GM21717 (cell line): Measurements from ENCODE around the gene HSPG2.
A peak's percentile ranks its signal among the peaks of the same experiment; 100 is the strongest.
"Not testable (repeated sequence)": the region's sequence is repeated elsewhere in the genome, so short reads cannot be mapped to it uniquely, and the experiment has no call there.

Experiments used
- ATAC-seq: cut with Tn5 transposase; IDR thresholded peaks from one replicate; pipeline ENCODE4 v1.9.1; 2021; ENCODE audit warnings: mild to moderate bottlenecking, moderate library complexity; ENCODE audit not compliant: unreplicated experiment

The HSPG2 gene

GRCh38 chr1:21956720-21957552, 19.8 kb upstream of the HSPG2 start:
- ATAC-seq: no peak

- ATAC-seq: no peak
Measured at GRCh38 chr1:21955501-21956281, 18.6 kb upstream of the HSPG2 start.

- ATAC-seq: no peak
Measured at GRCh38 chr1:21955058-21955457, 17.9 kb upstream of the HSPG2 start.

- no peak for ATAC-seq
Measured at GRCh38 chr1:21952786-21953520, 15.8 kb upstream of the HSPG2 start.

GRCh38 chr1:21951226-21951870, 14.2 kb upstream of the HSPG2 start:
- ATAC-seq: no peak

- no peak for ATAC-seq
Measured at GRCh38 chr1:21950734-21951133, 13.6 kb upstream of the HSPG2 start.

GRCh38 chr1:21946836-21947587, 9.9 kb upstream of the HSPG2 start:
- ATAC-seq: no peak

GRCh38 chr1:21944733-21945073, 7.6 kb upstream of the HSPG2 start:
- ATAC-seq: no peak

GRCh38 chr1:21942959-21943640, 6.0 kb upstream of the HSPG2 start:
- ATAC-seq: not testable (repeated sequence)

GRCh38 chr1:21942464-21942863, 5.4 kb upstream of the HSPG2 start:
- ATAC-seq: no peak

GRCh38 chr1:21941370-21941769, 4.3 kb upstream of the HSPG2 start:
- ATAC-seq: no peak

GRCh38 chr1:21940492-21940891, 3.4 kb upstream of the HSPG2 start:
- no peak for ATAC-seq

- no peak for ATAC-seq
Measured at GRCh38 chr1:21939650-21940374, 2.7 kb upstream of the HSPG2 start.

GRCh38 chr1:21938732-21939538, 1.8 kb upstream of the HSPG2 start:
- ATAC-seq: no peak

- peak; percentile 49 for ATAC-seq
Measured at GRCh38 chr1:21937372-21938121, 437 bp upstream of the HSPG2 start.

- no peak for ATAC-seq
Measured at GRCh38 chr1:21936366-21937031, 611 bp downstream of the HSPG2 start.

- ATAC-seq: no peak
Measured at GRCh38 chr1:21935891-21936365, 1.2 kb downstream of the HSPG2 start.
